Neural cell (in vitro differentiated cells): ENCODE measurements around the gene REEP1. TPM values are rescaled to one million over a fixed set of nuclear protein-coding genes. Genes with fewer than 3 reads are reported as not detected.

Experiments used
- H2AFZ ChIP-seq: fragments of 200-600, 300-800 bp; sonication (generic), shearing (Covaris generic); 2 replicates; pipeline ENCODE4 v1.6.0; 2014; ENCODE audit warnings: low read depth, mild to moderate bottlenecking, antibody characterized with exemption, low read length, moderate library complexity
- H3F3A ChIP-seq: fragments of 200-600 bp; shearing (Covaris generic); 2 replicates; pipeline ENCODE4 v1.6.1; 2016; ENCODE audit warnings: mild to moderate bottlenecking, moderate library complexity, mixed read lengths, antibody characterized with exemption, low read length; ENCODE audit not compliant: insufficient read depth, poor library complexity, severe bottlenecking
- H3K27ac ChIP-seq: fragments of 200-600, 300-800 bp; sonication (generic), shearing (Covaris generic); 2 replicates; pipeline ENCODE4 v1.5.1; 2014; ENCODE audit warnings: mild to moderate bottlenecking, low read length, moderate library complexity
- H3K27me3 ChIP-seq: fragments of 300-800, 200-600 bp; sonication (generic), shearing (Covaris generic); 2 replicates; pipeline ENCODE4 v1.6.0; 2014; ENCODE audit warnings: mild to moderate bottlenecking, low read depth, low read length, moderate library complexity; ENCODE audit not compliant: insufficient read depth
- H3K36me3 ChIP-seq: fragments of 300-800, 200-600 bp; sonication (generic), shearing (Covaris generic); 2 replicates; pipeline ENCODE4 v1.5.1; 2014; ENCODE audit warnings: mild to moderate bottlenecking, antibody characterized with exemption, low read length, moderate library complexity; ENCODE audit not compliant: insufficient read depth
- H3K4me2 ChIP-seq: fragments of 300-800, 200-600 bp; sonication (generic), shearing (Covaris generic); 2 replicates; pipeline ENCODE4 v1.6.0; 2014; ENCODE audit warnings: mild to moderate bottlenecking, low read length
- H3K4me3 ChIP-seq: fragments of 300-800, 200-600 bp; sonication (generic), shearing (Covaris generic); 2 replicates; pipeline ENCODE4 v1.5.1; 2014; ENCODE audit warnings: mild to moderate bottlenecking, low read length, moderate library complexity
- H3K79me2 ChIP-seq: fragments of 200-600 bp; shearing (Covaris generic); replicated peaks from 2 replicates; pipeline ENCODE4 v1.6.0; 2014; ENCODE audit warnings: mild to moderate bottlenecking, low read length, moderate library complexity; ENCODE audit not compliant: insufficient read depth
- H3K9ac ChIP-seq: fragments of 300-800, 200-600 bp; sonication (generic), shearing (Covaris generic); 2 replicates; pipeline ENCODE4 v1.6.1; 2016; ENCODE audit warnings: mild to moderate bottlenecking, low read length, mixed read lengths
- H3K9me2 ChIP-seq: fragments of 200-600 bp; shearing (Covaris generic); 2 replicates; pipeline ENCODE4 v1.6.1; 2016; ENCODE audit warnings: mild to moderate bottlenecking, low read length, mixed read lengths; ENCODE audit not compliant: insufficient read depth
- H3K9me3 ChIP-seq: fragments of 200-600, 300-800 bp; sonication (generic), shearing (Covaris generic); 2 replicates; pipeline ENCODE4 v1.6.1; 2016; ENCODE audit warnings: mild to moderate bottlenecking, mixed run types, low read length, moderate library complexity, mixed read lengths
- H4K20me1 ChIP-seq: fragments of 200-600 bp; shearing (Covaris generic); 2 replicates; pipeline ENCODE4 v1.6.1; 2016; ENCODE audit warnings: mild to moderate bottlenecking, mixed run types; ENCODE audit not compliant: insufficient read depth
- CTCF ChIP-seq: fragments of 450-650 bp; IDR thresholded peaks from 2 replicates; pipeline ENCODE4 v1.5.1; 2014; ENCODE audit warnings: antibody characterized with exemption, mild to moderate bottlenecking, moderate library complexity; ENCODE audit not compliant: poor library complexity, severe bottlenecking
- EP300 ChIP-seq: fragments of 450-650 bp; conservative IDR thresholded peaks from 2 replicates; pipeline ENCODE4 v1.6.1; 2014; ENCODE audit warnings: antibody characterized with exemption, mild to moderate bottlenecking, moderate library complexity; ENCODE audit not compliant: poor library complexity, severe bottlenecking
- EZH2 ChIP-seq: fragments of 200-600, 300-800 bp; shearing (Covaris generic), sonication (generic); IDR thresholded peaks from 2 replicates; pipeline ENCODE4 v1.6.1; 2014; ENCODE audit warnings: antibody characterized with exemption, low read length, borderline replicate concordance, mild to moderate bottlenecking; ENCODE audit not compliant: insufficient read depth, poor library complexity, severe bottlenecking
- MXI1 ChIP-seq: fragments of 450-650 bp; conservative IDR thresholded peaks from 2 replicates; pipeline ENCODE4 v1.6.1; 2014; ENCODE audit warnings: antibody characterized with exemption, mild to moderate bottlenecking; ENCODE audit not compliant: poor library complexity, severe bottlenecking
- POLR2AphosphoS5 ChIP-seq: IDR thresholded peaks from 2 replicates; pipeline ENCODE4 v1.6.1; 2012
- RAD21 ChIP-seq: fragments of 450-650 bp; conservative IDR thresholded peaks from 2 replicates; pipeline ENCODE4 v1.6.1; 2014; ENCODE audit warnings: antibody characterized with exemption, mild to moderate bottlenecking, moderate library complexity
- REST ChIP-seq: IDR thresholded peaks from 2 replicates; pipeline ENCODE4 v1.6.1; 2012; ENCODE audit warnings: borderline replicate concordance
- SMC3 ChIP-seq: fragments of 450-650 bp; conservative IDR thresholded peaks from 2 replicates; pipeline ENCODE4 v1.6.1; 2014; ENCODE audit warnings: antibody characterized with exemption, mild to moderate bottlenecking, moderate library complexity; ENCODE audit not compliant: poor library complexity
- TAF1 ChIP-seq: IDR thresholded peaks from 2 replicates; pipeline ENCODE4 v1.6.1; 2012; ENCODE audit warnings: low read depth
- polyA plus RNA-seq: library from polyadenylated mRNA; depleted of rRNA; stranded (reverse); fragments of >200 nt; gene quantifications from 2 replicates; pipeline ENCODE4 v1.2.3, GENCODE V29; 2014

Gene REEP1
- polyA plus RNA-seq, 1 donor from 2014 or later, result 121 TPM

- H3K9ac ChIP-seq, result no peak overlapping the region
- H4K20me1 ChIP-seq, result no peaks in the 10 kb centered on the region
- peaks cover 7% of the 10 kb centered on the region for H3F3A ChIP-seq
- H3K79me2 ChIP-seq, result no peaks in the 10 kb centered on the region
- no peaks in the 10 kb centered on the region for H3K27me3 ChIP-seq
- no peak overlapping the region for H3K27ac ChIP-seq
- H2AFZ ChIP-seq, result no peak overlapping the region
- H3K36me3 ChIP-seq, result no peaks in the 10 kb centered on the region
- TF ChIP-seq TAF1 (no peak), POLR2AphosphoS5 (no peak), SMC3 (no peak), RAD21 (no peak), EZH2 (no peak), EP300 (no peak), REST (no peak), CTCF (no peak), MXI1 (no peak)
- H3K4me2 ChIP-seq, result no peak overlapping the region
- no peaks in the 10 kb centered on the region for H3K9me3 ChIP-seq
- H3K9me2 ChIP-seq, result no peaks in the 10 kb centered on the region
- no peak overlapping the region for H3K4me3 ChIP-seq
Observed at GRCh38 chr2:86219896-86220295, 117.5 kb downstream of the REEP1 start.

GRCh38 chr2:86218124-86218523 lies 119.3 kb downstream of the REEP1 start:
- TF ChIP-seq TAF1 (no peak), CTCF (no peak), EZH2 (no peak), MXI1 (no peak), EP300 (no peak), POLR2AphosphoS5 (no peak), RAD21 (no peak), SMC3 (no peak)
- Histone ChIP-seq H2AFZ (no peak overlapping the region), H3K27ac (no peak overlapping the region), H3K9me2 (no peaks in the 10 kb centered on the region), H3K79me2 (no peaks in the 10 kb centered on the region), H3K36me3 (peaks cover 5% of the 10 kb centered on the region), H3F3A (peaks cover 7% of the 10 kb centered on the region), H3K4me3 (no peak overlapping the region), H4K20me1 (no peaks in the 10 kb centered on the region), H3K4me2 (no peak overlapping the region), H3K9ac (no peak overlapping the region), H3K27me3 (no peaks in the 10 kb centered on the region), H3K9me3 (no peaks in the 10 kb centered on the region)
